Epithelial cell of prostate (primary cell): ENCODE results near the gene IRAK2.

Experiments
- DNase-seq: peaks from one replicate; pipeline ENCODE4 v3.0.0-alpha.2; 2011; ENCODE audit warnings: low read depth, low spot score
- H3K27ac ChIP-seq: fragments of 450-650 bp; 2 replicates; pipeline ENCODE4 v1.5.1; 2017; ENCODE audit warnings: mild to moderate bottlenecking

IRAK2 gene

DNA sequence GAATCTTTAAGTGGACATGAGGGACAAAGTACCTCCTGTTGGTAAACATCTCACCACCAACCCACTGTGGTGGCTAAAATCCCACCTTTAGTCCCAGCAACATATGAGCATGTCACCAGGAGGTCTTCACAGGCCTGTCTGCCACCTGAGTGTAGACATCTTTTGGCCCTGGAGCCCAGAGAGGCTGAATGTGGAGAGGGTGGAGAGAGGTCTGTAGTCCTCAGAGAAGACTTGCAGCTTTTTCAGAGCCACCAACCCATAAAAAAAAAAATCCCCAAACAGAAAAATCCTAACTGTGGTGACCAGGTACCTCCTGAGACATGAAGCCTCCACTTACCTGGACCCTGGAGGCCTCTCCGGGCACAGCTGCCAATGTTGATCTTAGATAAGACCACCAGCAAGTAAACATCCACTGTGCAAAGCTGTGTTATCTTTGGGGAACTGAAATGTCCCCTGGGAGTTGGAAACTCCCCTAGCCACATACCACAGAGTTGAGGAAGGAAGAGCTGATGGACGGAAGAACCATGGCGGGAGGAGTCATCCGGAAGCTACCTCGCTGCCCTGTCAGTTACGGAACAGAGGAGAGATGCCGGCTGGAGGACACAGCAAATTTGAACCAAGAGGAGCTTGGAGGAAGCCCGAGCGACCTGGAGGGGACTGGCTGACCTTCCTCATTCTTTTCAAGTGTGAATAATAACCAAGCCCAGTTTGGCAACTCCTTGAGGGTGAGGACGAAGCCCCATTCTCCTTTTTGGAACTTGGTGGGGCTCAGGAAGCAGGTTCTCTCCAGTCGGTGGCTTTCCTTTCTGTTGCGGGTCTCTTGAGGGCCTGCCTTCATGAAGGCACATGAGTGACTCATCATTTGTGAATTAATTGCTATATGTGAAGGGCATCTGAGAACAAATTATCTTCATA, 128.0 kb downstream of the IRAK2 start, which contains the start of gene GHRL:
TSS of gene GHRL (minus strand) at position 443 of the 915 bp plus-strand sequence. CDS start 2,767 bp downstream, outside the sequence.
- no peak within 1 kb of the TSS for H3K27ac ChIP-seq
- no peak for DNase-seq
